Activated CD4-positive, alpha-beta T cell treated with anti-CD3 and anti-CD28 coated beads for 4 hours (primary cell): Measurements from ENCODE around the gene BAG5.
"Not testable (repeated sequence)": the region's sequence is repeated elsewhere in the genome, so short reads cannot be mapped to it uniquely, and the experiment has no call there.

Experiments used
- DNase-seq, 2 donors: peaks; one replicate each; pipeline ENCODE4 v3.0.0-alpha.2; 2020

BAG5 gene

GRCh38 chr14:103521438-103521950 lies 41.0 kb downstream of the BAG5 start:
- DNase-seq, result no peak

DNA sequence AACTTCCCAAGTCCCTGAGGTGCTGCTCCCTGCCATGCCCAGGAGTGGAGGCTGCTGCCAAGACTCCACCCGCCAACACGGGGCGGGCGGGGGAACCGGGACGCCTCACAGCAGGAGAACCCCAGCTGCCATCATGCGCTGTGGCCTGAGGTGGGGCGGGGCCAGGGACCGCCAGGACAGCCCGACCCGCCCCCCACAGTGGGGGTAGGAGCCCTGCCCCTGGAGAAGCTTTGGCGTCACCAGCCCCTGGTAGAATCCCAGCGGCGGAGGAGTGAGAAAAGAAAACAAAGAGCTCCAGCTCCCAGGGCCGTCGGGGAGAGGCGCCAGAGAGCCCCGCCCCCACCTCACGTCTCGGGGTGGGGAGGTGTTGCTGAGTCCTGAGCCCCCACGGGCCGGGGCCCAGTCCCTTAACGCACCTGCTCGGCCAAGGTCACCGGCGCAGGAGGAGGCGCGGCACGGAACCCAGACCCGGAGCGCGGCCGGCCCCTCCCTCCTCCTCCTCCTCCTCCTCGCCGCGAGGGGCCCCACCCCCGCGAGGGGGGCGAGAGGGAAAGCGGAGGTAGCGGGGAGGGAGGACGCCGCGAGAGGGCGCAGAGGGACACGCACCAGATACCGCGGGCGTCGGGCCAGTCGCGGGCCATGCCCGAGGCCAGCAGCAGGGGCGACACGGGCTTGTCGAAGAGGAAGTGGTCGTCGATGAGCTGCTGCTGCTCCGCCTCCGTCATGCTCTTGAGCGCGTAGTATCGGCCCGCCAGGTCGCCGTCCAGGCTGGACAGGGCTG lies 41.6 kb downstream of the BAG5 start:
- peak; percentile 65 to 66 for DNase-seq

GRCh38 chr14:103520269-103520656 lies 42.2 kb downstream of the BAG5 start:
- DNase-seq, result no peak

DNA sequence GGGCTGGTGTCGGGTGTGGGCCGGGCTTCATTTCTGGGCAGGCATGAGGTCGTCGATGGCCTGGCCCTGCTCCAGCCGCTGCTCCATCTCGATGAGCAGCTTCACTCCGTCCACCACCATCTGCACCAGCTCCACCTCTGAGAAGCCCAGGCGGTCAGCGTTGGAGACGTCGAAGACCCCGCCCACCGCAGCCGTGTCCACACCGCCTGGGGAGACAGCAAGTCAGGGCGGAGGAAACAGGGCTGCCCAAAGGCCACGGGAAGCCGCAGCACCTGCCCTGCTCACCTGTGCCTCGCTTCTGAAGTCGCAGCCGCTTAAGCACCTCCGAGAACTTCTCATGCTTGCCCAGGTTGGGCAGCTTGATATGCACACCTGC lies 42.6 kb downstream of the BAG5 start:
- no peak for DNase-seq

- no peak for DNase-seq
Observed at GRCh38 chr14:103519043-103519836, 43.2 kb downstream of the BAG5 start.

GRCh38 chr14:103518422-103519042 lies 43.9 kb downstream of the BAG5 start:
- peak; percentile 53 to 60 for DNase-seq

GRCh38 chr14:103517721-103518421 lies 44.6 kb downstream of the BAG5 start:
- no peak for DNase-seq

- no peak for DNase-seq
Observed at GRCh38 chr14:103517174-103517566, 45.3 kb downstream of the BAG5 start.

DNA sequence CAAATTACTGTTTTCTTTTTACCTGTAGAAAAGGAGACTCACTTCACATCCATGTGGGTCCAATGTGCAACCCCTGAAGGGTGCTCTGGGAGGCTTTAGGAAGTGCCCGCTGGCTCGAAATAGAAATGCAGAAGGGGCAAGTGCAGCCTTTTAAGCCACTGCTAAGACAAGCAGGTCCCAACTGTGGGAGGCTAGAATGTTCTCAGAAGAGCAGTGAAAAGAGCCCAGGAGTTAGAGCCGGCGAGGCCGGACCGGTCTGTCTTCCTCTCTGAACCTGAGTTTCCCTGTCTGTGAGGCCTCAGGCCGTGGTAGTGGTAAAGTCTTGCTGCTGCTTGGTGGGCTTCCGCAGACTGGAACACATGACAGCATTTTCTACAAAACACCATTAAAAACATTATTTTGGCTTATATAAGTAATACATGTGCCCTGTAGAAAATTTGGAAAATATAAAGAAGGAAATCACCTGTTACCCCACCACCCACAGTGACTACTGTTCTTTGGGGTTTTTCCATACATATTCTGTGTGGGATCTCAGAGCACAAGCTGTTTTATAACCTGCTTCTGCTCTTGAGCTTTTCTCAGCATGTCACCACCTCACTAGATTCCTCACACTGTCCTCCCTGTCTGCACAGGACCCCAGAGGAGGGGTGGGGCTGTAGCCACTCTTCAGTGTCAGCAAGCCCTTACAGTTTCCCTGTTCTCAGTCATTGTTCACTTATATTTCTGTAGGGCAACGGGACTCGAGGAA lies 45.9 kb downstream of the BAG5 start:
- DNase-seq, result no peak

DNA sequence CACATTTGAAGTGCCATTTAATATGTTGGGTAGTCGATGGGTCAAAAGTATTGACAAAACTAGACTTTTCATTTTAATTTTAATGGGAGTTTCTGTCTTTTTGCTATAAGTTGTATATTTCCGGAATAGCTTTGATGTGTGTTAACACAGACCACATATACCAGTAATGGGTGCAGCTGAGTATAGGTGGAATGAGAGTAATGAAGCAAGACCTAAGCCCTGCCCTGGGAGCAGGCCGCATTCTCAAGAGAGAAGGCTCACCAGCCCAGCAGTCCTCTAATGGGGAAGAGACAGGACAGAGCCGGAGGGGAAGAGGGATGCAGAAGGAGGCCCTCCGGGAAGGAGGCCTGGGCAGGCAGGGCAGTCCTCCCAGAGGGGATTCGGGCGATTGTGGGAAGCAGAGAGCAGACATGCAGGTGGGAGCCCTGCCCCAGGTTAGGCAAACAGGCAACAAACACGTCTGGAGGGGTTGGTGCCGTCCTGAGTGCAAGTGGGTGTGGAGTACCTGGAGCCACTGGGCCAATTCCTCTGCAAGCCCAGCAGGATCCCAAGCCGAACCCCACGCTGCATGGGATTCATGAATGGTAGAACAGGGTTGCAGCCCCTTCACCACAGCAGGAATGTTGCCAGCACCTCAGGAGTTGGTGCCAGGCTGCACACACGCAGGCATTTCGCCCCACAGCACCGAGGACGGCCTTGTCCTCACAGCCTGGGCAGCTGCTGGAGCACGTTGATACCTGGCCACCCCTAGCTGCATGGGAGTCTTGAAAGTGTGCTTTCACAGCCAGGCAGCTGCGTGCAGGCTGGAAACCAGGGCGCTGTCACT lies 47.6 kb downstream of the BAG5 start:
- no peak for DNase-seq

DNA sequence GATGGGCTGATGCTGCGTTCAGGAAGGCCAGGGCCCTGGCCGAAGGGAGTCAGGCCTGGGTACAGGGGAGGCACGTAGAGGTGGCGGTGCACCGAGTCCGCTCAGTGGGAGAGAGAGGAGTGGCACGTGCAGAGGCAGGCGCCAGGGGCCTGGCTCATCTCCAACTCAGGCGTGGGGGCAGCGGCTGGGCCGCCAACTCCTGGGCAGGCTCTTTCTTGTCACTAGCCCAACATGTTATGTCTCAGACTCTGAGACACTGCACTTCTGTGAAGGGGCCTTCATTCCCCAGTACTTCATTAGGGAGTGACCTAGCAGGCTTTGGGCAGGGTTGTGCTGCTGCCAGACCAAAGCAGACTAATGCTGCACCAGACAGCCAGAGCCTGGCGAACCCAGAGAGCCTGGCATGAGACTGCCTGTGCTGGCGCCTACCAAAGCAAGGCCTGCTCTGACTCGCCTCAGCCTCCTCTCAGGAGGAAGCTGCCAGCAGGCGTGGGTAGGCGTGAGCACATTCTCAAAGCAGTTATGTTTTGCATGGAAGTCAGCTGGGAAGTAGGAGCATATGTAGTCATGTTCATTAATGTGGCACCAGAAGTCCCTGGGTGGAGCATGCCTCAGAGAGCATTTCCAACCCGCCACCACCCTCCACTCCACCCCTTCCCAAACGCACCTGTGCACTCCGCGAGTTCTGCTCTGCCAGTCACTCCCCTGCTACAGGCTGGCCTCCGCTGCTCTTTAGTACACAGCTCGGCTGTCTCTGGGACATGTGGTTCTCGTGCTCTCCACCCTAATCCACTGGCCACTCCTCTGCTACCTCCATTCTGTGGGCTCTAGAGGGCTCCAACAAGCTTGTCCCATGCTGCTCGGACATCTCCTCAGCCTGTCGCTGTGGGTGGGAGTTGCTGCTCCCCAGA lies 49.5 kb downstream of the BAG5 start:
- DNase-seq, result no peak

DNA sequence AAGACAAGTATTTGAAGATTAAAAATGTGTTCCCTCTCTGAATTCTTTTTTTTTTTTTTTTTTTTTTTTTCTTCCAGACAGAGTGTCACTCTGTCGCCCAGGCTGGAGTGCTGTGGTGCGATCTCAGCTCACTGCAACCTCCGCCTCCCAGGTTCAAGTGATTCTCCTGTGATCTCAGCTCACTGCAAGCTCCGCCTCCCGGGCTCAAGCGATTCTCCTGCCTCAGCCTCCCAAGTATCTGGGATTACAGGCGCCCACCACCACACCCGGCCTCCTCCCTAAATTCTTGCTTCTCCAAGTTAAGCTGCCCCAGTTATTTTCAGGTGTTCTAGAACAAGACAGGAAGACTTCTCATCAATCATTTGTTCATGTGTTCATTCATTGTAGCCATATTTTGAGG lies 50.3 kb downstream of the BAG5 start:
- not testable (repeated sequence) for DNase-seq

GRCh38 chr14:103510724-103511693 lies 51.4 kb downstream of the BAG5 start:
- no peak for DNase-seq

DNA sequence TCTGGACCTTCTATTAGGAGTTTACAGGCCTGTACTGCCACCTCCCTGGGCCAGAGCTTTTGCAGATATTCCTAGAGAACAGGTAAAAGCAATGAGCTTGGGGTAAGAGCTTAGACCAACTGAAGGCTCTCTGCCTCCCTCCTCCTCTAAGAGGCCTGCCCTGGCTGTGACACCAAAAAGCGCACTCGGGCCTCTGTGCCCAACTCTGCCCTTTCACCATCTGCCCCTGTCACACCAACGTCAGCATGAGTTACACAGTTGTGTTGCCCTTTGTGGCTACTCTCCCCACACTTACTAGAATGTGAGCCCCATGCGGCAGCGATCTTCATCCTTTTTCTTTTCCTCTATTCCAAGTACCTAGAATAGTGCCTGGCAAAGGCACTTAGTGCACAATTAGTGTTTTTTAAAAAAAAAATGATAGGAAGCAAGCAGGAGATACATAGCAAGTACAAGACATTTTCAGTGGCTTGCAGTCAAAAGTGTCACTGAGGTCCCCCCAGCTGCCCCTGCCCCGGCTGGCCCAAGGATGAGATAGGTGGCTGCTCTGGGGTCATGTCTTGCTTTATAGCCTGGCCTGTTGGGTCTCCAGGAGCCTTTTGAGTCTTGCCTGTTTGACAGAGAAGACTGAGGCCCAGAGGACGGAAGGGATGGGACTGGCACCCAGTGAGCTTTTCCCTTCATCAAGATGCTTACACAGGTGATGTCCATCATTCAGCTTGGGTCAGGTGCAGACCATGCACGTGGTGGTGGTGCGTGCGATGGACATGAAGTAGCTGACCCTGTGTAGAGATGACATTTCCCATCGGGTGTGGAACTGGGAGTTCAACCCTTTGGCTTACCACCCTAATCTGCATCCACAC lies 52.4 kb downstream of the BAG5 start:
- DNase-seq, result no peak

DNA sequence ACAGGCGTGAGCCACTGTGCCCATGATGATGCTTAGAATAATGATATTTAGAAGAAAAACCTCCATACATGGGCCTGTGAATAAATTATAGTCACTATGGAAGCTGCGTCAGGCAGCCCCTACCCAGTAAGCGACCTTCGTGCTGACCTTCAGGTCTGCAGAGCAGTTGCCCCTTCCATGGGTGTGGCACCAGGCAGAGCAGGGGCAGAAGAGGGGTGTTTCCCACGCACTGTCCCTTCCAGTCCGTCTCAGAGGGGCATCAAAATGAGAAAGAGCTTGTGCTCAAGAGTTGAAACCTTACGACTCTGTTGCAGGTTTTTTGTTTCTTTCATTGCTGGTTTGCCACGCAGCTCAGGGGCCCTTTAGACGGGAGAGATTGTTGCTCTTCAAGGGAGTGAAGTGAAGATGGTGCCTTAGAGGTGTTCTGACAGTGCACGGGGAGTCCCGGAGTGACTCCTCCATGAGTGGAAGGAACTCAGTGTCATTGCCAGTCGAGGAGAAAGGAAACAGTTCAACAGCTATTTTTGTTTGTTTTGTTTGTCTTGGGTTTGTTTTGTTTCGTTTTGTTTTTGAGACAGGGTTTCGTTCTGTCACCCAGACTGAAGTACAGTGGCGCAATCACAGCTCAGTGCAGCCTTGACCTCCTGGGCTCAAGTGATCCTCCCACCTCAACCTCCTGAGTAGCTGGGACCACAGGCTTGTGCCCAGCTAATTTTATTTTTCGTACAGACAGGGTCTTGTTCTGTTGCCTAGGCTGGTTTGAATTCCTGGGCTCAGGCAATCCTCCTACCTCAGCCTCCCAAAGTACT lies 53.7 kb downstream of the BAG5 start:
- no peak for DNase-seq

DNA sequence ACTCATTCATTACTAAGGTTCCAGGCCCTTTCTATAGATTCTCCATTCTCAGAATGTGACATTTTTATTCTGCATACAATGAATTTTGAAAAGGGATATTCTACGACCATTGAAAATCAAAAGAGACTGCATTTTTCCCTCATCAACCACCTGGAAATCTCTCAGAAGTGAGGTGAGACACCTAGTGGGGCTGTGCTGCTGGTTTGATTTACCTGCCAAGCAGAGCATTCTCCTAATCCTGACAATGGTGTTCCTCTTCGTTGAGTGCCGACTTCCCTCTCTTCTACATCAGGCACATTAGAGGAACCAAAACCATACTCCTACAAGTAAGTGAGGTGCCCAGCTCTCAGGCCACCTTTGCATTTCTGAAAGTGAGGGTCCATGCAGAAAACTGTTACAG lies 54.7 kb downstream of the BAG5 start:
- DNase-seq, result no peak
